HS-27A (cell line): Measurements from ENCODE around the gene ANKRD33B.
"Not testable (repeated sequence)": the region's sequence is repeated elsewhere in the genome, so short reads cannot be mapped to it uniquely, and the experiment has no call there.

Source experiments
- DNase-seq: peaks from one replicate; pipeline ENCODE4 v3.0.0-alpha.2; 2012; ENCODE audit warnings: low read depth, missing footprints

ANKRD33B gene

GRCh38 chr5:10594591-10595210 is 30.8 kb downstream of the ANKRD33B start:
- no peak for DNase-seq

- DNase-seq, result no peak
Measured at GRCh38 chr5:10595293-10595671, 31.4 kb downstream of the ANKRD33B start.

DNA sequence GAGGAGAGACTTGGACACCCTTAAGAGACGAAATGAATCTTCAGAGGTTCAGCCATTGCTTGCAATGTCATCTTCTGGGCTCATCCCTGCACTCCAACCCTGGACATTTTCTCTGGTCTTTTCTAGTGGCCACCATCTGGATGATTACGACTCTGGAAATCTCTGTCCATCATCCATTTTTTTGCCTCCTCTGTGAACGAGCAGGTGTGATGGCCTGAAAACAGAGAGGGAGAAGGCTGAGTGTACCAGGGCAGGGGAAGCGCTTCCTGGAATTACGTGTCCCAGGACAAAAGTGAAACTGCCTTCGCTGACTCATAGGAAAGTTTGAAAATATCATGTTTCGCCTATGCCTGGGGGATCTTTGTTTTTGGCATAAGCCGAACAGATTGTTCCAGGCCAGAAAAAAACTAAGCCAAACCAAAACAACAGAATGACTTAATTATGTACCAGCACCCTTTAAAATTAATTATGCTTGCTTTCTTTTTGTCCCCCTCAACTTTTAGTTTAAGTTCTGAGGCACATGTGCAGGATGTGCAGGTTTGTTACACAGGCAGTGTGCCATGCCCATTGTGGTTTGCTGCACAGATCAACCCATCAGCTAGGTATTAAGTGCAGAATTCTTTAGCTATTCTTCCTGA is 31.9 kb downstream of the ANKRD33B start:
- DNase-seq, result peak; percentile 74

- DNase-seq, result no peak
Measured at GRCh38 chr5:10596310-10596703, 32.4 kb downstream of the ANKRD33B start.

- no peak for DNase-seq
Measured at GRCh38 chr5:10596886-10597451, 33.1 kb downstream of the ANKRD33B start.

DNA sequence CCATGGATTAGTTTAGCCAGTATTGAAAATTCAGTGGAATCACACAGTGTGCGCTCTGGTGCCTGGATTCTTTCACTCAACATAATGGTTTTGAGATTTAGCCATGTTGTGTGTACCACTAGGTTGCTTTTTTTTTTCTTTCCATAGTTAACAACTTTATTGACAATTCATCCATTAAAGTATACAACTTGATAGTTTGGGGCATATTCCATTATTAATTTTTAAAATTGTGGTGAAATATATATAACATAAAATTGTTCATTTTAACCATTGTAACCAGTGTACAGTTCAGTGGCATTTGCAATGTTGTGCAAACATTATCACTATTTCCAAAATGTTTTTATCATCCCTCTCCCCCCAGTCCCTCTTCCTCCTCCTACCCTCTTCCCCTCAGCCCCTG is 35.2 kb downstream of the ANKRD33B start:
- DNase-seq, result no peak

DNA sequence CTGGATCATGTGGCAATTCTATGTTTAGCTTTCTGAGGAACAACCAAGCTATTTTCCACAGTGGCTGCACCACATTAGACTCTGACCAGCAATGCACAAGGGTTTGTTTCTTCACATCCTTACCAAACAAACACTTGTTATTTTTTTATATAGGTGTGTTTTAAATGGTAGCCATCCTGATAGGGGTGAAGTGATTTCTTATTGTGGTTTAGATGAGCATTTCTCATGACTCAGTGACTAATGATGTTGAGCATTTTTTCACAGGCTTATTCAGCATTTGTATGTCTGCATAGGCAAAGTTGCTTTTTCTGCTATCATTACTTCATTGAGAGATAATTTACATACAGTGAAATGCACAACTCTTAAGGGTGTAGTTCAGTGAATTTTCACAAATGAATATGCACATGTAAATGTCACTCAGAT is 36.0 kb downstream of the ANKRD33B start:
- DNase-seq, result no peak

DNA sequence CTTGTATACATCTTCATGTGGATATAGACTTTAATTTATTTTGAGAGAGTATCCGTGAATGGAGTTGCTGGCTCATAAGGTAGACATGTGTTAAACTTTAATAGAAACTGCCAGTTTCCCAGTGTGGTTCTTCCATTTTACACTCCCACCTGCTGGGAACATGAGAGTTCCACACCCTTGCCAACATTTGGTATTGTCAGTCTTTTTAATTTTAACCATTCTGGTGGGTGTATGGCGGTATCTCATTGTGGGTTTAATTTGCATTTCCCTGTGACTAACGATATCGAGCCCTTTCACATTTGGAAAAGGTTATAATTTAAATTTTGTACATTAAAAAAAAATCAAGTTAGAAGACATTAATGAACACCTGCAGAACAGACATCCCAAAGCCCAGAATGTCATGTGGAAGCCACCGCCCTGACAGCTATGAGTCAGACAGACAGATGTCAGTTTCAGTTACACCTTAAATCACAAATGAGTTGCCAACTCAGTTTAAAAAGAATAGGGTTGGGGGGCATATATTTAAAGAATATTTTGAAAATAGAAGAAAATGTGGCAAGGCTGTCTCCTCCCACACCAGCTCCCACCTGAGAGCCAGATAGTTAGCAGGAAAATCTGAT is 36.9 kb downstream of the ANKRD33B start:
- DNase-seq, result no peak

DNA sequence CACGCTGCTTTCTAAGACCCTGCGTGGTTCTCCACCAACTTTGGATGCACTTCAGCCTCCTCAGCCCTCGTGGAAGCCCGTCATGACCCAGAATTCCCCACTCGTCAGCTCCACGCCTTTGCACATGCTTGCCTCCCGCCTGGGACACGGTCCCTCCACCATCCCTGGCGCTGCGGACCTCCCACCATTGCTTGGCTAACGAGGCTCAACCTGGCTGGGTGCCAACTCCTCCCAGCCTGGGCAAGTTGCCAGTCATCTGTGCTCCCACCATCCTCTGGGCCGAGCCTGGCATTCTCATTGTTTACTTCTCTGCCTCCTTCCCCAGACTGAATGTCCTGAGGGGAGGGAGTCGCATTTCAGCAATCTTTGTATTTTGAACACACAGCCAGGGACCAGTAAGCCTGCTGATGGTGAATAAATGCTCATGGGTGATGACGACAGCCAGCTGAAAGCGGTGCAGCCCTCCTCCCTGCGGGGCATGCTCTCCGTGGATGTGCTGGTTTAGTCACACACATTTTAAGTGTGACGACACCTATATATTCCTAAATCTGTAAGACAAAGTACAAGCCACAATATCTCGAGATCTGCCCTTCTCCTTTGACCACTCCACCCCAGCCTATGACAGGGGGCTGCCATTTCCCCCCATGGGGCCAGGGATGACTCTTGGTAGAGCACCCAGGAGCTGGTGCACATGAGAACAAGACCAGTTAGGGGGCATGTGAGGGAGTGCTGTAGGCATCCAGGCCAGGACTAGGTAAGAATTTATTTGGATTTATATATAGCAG is 37.6 kb downstream of the ANKRD33B start:
- peak; percentile 60 for DNase-seq

GRCh38 chr5:10602031-10602806 is 38.3 kb downstream of the ANKRD33B start:
- DNase-seq, result no peak

- DNase-seq, result no peak
Measured at GRCh38 chr5:10604975-10605374, 41.1 kb downstream of the ANKRD33B start.

DNA sequence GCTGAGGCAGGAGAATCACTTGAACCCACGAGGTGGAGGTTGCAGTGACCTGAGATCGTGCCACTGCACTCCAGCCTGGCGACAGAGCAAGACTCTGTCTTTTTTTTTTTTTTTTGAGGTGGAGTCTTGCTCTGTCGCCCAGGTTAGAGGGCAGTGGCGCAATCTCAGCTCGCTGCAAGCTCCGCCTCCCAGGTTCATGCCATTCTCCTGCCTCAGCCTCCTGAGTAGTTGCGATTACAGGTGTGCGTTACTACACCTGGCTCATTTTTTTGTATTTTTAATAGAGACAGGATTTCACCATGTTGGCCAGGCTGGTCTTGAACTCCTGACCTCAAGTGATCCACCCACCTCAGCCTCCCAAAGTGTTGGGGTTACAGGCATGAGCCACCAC is 42.8 kb downstream of the ANKRD33B start:
- not testable (repeated sequence) for DNase-seq

- no peak for DNase-seq
Measured at GRCh38 chr5:10607023-10607665, 43.3 kb downstream of the ANKRD33B start.

DNA sequence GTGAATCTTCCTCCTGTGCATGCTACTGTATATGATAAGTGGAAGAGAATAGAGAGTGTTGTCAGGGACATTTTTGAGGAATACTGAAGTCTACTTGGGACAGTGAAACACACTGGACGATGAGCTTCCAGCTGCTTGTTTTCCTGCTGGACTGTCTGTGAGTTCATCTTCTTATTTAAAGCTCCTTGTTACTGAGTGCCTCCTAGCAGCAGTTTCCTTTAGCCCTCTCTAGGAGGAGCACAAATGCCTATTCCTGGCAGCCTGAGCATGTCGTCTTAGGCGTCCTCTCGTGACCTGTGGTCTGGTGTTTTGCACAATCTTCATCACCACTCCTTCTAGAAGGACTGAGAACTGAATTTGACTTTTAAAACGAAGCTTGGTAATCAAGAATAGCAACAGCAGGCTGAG is 43.8 kb downstream of the ANKRD33B start:
- DNase-seq, result no peak

- not testable (repeated sequence) for DNase-seq
Measured at GRCh38 chr5:10608081-10608480, 44.2 kb downstream of the ANKRD33B start.

DNA sequence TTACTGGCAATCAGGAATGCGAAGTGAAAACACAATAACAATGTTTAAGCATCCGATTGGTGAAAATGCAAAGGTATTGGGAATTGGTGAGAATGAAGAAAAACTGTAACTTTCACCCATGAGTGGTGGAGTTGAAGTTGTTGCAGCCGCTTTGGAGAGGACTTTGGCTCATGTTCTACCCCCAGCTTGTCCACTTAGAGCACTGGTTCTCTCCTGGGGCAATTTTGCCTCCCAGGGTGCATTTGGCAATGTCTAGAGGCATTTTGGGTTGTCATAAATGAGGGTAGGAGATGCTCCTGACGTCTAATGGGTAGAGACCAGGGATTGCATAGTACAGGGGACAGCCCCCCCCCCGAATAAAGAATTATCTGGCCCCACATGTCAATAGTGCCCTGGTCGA is 46.2 kb downstream of the ANKRD33B start:
- DNase-seq, result no peak

DNA sequence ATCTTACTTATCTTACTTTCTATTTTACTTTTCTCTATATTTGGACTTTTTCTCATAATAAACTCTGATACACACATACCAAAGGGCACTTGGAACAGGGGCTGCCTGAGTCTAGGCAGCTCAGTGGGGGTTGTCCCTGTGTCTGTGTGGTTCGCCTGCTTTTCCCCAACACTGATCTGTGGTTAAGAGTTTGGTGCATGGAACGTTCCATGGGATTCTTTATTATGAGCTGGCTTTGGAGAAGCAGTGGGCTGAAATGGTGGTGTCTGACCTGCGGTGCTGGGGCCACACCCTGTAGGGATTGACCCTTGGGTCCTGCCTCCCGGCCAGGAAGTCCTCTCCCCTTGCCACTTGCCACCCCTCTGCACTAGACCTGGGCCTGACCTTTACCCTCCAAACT is 47.4 kb downstream of the ANKRD33B start:
- DNase-seq, result no peak

DNA sequence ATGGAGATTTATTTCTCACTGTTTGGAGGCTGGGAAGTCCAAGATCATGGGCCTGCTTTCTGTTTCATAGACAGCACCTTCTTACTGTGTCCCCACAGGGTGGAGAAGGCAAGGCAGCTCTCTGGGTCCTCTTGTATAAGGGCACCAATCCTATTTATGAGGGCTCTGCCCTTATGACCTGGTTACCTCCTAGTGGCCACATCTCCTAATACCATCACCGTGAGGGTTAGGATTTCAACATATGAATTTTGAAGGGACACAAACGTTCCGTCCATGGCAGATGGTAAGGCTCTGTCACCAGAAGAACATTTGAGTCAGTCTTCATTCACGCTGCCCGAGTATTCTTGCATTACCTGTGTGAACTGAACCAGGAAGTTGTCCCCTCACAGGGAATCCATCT is 48.4 kb downstream of the ANKRD33B start:
- no peak for DNase-seq

- no peak for DNase-seq
Measured at GRCh38 chr5:10615693-10616092, 51.8 kb downstream of the ANKRD33B start.

GRCh38 chr5:10617103-10617502 is 53.2 kb downstream of the ANKRD33B start:
- no peak for DNase-seq

- DNase-seq, result no peak
Measured at GRCh38 chr5:10618311-10618710, 54.4 kb downstream of the ANKRD33B start.
